ENCODE results near the gene TCERG1L. TPM values are rescaled to one million over a fixed set of nuclear protein-coding genes. Genes with fewer than 3 reads are reported as not detected.

Gene TCERG1L
- total RNA-seq: under 0.01 and 1.2 TPM in 2 replicates

GRCh38 chr10:131311661-131312477 lies at the start of gene TCERG1L:
TSS of gene TCERG1L (minus strand) at chr10:131311721. CDS start at chr10:131311635, 86 bp downstream.

Data from placental epithelial cell (primary cell).